GM18867 (cell line): Measurements from ENCODE around the gene UCK2.

Experiments
- ATAC-seq: cut with Tn5 transposase; IDR thresholded peaks from one replicate; pipeline ENCODE4 v1.9.1; 2021; ENCODE audit warnings: mild to moderate bottlenecking, moderate library complexity; ENCODE audit not compliant: unreplicated experiment

The UCK2 gene

DNA sequence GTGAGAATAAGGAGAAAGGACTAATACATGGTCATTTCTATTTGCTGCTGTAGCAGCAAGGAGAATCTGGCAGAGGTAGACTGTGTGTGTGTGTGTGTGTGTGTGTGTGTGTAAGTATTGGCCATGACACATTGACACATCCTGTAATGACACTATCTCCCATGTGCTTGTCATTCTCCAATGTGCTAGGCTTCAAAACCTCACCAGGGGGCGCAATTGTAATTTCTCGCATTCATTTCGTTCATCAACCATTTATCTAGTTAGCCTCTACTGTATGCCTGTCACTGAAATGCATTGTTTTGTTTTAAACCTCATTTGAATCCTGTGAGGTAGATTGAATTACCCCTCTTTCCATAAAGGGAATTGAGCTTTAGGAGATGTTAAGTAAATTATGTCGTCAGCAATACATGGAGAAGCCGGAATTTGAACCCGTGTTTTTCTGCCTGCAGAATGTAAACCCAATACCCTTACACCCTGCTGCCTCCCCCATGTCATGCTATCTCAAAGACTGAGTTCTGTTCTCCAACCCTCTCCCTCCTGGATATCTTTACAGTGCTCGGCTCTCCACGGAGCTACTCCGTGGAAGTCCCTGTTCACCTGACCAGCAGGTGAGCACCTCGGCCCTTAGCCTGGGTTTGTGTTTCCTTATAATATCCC, 100.8 kb downstream of the UCK2 start:
- ATAC-seq, result peak; percentile 38

DNA sequence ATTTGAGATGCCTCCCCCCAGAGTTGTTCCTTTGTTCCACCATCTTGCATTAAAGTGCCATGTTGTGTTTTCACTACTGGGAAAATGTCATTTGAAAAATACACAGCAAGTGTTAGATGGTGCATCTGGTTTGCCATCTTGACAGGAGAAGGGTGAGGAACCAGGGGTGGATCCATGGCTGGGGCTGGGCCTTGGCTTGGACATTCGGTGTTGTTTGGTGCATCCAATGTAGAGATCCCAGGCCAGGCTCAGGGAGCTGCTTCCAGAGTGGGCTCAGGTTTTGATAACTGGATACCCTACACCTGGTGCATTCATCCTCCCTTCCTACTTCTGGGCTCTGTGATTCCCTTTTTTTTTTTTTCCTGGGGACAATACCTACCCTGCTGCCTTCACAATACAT, 103.5 kb downstream of the UCK2 start:
- ATAC-seq, result no peak

DNA sequence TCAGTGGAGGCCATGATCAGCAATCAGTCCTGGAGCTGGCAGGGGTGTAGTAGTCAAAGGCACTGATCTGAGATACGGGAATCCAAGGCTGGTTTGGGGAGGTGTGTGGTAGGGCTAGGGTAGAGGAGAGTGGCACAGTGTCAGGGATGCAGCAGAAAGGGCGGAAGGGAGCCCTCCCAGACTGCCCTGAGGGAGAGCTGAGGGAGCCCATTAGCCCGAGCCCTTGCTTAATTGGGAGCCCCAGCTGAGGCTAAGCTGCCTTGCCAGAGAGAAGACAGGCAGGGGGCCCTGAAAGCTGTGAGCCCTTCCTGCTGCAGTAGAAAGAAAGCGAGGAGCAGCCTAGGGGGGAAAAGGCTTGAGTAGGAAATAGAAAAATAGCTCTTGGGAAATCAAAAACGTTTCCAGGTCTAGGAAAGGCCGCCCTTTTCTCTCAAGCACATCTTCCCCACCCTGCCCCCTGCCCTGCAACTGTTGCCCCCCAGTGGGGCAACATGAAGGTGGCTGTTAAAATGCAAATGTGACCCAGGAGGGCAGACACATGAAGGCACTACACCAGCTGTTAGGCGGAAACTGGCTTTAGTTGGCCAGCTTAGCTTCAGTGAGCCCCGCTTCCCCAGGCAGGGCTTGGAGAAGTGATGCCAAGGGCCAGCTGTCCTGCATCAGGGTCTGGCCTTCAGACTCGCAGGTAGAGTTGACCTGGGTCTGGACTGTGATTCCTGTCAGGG, 106.2 kb downstream of the UCK2 start:
- ATAC-seq, result no peak

DNA sequence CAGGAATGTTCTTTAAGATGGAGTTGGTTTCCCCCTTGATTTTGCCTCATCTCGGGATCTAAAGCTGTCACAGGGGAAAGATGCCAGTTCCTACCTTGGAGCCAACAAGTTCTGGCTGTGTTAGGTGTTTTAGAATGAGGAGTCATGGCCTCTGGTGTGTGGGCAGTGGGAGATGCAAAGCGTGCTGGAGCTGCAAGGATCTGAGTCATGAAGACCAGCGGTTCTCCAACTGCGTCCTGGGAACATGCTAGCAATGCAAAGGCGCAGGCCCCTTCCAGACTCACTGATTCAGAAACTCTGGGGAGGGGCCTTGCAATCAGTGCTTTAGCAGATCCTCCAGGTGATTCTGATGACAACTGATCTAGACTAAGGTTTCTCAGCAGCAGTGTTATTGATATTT, 109.1 kb downstream of the UCK2 start:
- ATAC-seq, result no peak

DNA sequence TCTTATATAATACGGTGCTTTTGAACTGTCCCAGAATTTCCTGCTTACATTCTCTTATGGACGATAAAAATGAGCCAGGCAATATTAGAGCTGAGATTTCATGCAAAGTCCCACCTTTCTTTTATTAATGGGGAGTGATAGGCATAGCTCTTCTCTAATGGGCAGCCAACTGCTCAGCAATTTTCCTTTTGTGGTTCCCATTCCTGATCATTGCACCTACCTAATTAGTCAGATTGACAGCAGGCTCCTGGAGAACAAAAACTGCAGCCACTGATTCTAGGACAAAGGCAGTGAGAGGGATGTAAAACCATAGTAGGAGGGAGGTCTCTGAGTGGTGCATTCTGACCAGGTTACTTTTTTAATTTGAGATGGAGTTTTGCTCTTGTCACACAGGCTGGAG, 110.4 kb downstream of the UCK2 start:
- no peak for ATAC-seq

DNA sequence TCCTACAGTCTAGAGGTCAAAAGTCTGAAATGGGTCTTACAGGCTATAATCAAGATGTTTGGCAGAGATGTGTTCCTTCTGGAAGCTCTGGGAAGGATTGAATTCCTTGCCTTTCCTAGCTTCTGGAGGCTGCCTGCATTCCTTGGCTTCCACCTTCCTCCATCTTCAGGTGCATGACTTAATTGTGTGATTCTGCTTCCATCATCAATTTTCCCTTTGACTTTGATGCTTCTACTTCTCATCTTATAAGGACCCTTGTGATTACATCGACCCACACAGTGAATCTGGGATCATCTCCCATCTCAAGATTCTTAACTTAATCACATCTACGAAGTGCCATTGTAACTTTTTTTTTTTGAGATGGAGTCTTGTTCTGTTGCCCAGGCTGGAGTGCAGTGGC, 111.4 kb downstream of the UCK2 start:
- ATAC-seq, result no peak

DNA sequence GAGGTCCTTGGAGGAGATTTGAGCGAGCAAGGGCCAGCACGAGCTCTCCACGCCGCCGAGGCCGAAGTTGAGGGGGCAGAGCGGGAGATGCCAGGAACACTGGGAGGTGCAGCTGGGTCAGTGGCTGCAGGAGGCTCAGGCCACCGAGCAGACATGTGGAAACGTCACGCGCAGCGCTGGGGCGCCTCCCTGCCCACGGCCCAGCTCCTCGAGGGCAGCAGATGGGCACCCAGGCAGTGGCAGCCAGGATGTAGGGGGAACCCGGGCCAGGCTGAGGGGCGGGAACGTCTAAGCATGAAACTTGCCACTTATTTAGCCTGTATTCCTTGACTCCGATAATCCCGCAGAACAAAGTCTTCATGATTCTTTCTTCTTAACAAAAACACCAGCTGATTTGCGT, 114.1 kb downstream of the UCK2 start:
- ATAC-seq, result no peak

DNA sequence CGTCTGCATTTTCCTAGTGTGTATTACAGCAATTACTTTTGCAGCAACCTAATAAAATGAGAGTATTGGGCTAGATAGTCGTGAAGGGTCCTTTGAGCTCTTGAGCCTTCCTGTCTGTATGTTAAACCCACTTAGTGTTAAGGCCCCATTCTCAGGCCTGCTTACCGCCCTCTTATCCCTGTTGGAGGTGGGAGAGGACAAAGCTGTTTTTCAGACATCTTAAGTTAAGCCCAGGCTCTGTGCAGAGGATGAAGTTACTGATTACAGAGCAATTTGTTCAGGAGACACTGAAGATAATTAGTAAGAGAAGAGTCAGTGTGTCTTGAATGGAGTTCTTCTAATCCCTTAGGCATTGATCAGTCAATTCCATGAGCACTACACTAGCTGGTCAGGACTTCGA, 114.6 kb downstream of the UCK2 start:
- ATAC-seq, result no peak

DNA sequence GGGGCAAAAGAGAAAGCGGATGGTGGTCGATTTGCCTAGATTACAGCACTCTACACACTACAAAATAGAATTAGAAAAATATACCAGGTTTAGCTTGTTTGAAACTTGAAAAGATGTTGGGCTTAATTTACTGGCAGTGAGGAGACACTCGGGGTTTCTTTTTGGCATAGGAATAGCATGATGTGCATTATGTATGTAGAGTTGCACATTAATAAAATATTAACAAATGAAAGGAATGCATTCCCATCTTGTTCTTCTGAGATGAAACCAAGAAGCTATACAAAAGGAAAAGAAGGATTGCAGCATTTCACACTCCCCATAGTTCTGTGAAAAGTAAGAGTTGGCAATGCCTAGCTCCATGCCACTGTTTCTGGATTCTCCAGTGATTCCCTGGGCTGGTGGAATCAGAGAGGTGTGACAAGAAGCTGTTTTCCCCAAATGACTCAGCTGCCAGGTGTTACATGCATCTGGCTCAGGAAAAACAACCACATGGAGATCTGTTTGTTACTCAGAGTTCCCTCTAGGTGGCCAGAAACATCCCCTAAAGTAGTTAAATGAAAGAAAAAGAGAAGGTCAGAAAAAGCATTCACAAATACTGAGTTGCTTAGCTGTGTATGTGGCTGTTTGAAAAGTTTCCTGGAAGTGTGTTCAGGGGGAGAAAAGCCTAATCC, 115.6 kb downstream of the UCK2 start:
- ATAC-seq, result no peak

DNA sequence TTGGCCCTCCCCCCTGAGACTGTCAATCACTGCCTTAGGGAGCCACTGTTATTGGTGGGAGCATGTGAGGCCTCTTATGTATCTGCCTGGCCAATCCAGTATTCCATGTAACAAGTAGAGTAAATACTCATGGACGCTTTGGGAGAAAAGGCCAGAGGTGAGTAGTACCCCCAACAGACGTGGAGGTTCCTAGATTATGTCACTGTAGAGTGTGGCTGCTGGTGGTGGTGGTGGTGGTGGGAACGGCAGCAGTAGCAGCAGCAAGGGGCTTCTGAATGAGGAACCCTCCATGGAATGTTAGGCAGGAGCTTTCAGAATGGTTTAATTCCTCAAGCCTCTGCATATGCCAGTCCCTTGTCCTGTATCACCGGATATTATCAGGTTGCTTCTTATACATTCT, 118.5 kb downstream of the UCK2 start:
- ATAC-seq, result no peak

DNA sequence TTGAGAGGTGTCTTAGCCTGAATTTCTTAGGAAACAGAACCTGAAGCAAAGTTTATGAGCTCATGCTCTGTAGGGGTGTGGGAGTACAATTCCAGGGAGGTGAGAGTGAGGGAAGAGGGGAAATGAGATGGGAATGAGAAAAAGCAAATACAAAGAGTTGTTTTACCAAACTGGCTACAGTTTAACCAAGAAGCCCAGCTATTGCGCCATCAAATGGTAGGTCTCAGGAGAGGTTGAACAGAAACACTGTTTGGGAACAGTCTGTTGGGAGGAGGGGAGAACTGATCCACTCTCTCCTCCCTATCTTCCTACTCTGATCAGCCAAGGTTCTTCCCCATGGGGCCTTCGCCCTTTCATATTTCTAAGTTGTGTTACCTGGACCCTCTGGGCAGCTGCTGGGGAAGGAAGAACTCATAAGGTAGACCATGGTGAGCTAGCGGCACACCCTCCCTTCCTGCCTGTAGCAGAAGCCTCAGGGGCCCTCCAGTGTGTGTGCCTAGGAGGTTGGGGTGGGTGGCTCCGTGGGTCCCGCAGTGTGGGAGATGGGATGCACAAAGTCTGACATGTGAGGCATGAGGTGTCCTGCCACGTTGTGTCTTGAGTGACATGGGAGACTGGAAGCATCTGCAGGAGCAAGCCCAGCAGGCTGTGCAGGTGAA, 120.5 kb downstream of the UCK2 start:
- ATAC-seq, result no peak

DNA sequence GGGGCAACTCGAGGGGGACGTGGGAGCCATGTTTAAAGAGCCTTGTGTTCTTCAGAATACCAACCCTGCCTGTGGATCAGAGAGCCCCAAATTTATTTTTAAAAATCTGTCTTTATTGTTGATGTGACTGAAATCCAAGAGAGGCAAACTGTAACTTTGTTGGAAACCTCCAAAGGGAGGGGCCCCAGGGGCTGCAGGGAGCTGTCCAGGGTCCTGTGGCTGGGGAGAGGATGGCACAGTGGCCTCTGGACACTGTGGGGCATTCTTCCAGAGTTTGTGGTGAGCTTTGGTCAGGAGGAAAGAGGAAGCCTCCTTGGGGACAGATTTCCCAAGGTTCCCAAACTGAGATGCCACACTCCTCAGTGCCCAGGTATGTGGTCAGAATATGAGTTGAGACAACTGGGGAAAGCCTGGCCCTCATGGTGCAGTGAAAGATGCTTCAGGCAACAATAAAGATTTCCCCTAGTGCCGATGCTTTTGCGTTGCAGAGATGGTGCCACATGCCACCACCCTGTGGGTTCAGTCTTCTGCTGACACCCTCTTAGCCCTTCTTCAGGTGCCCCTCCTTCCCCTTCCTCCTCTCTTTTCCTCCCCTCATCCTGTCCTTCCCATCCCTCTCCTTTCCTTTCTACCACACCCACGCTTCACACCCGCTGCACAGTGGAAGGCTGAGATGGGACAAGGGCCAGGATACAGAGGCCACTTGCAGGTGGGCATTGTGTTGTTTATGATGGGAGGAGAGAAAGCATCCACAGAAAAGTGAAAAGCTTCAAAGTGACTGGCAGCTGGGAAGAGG, 122.1 kb downstream of the UCK2 start:
- no peak for ATAC-seq

DNA sequence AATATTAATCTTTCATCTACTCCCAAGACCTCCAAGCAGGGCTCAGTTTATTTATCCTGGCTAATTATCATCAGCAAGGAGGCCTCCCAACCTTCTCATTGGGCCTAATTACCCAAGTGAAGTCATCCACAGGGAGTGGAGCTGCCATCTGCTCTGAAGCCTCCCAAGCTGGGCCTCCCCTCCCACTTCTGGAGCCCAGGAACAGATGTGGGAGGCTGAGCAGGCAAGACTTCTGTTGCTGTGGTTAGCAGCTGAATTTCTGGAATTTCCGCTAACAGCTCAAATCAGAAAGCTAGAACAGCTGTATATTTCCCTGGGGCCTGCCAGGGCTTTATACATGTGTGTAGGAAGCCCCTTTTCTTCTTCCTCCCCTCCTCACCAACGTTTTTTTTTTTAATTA, 127.5 kb downstream of the UCK2 start:
- no peak for ATAC-seq

DNA sequence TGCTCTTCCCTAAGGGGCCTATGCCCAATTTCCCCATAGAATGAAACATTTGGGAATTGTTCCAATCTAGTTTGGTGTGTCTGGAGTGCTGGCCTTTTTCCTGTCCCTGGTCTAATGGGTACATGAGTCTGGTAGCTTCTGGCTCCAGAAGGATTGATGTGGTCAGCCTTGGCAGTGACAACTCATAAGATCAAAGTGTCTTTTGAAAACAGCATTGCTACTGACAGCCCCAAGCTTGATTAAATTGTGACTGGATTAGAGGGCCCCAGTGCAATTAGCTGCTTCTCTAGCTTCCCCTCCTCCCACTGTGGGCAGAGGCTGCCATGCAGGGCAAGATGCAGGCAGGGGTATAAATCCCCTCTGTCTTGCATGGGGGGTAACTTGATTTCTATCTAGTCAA, 130.9 kb downstream of the UCK2 start:
- ATAC-seq, result no peak

DNA sequence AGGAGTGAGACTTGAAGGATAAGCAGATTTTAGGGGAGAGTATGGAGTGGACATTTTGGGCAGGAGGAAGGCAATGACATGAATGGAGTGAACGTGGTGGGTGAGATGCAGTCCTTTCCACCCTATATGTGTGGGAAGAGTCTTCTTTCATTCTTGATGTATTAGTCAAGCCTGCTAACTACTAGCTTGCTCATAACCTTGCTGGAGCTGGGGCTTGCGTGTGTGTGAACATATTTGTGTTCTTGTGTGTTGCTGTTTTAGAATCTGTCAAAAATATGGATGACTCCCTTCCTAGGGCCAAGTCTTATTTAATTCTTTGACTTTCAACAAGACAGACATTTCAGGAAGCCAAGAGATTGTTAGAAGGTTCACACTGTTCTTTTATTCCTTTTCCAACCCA, 132.7 kb downstream of the UCK2 start:
- no peak for ATAC-seq

DNA sequence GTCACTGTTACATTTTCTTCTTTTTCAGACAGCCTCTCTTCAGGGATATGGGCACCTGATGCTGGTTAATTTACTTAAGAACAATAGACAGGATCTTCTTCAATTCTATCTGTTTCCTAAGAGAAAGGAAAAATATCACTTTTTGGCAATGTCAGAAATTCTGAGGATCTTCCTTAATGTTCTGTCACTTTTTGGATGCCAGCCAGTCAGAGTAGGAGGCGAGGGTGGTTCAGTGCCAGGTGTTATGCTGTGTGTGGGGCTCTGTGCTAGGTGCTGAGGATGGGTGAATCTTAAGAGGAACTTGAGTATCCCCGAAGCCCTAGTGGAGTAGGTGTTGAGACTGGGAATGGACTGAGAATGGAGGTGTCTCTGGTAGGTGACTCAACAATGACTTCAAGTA, 133.5 kb downstream of the UCK2 start:
- no peak for ATAC-seq
